A549 (cell line): ENCODE results near the gene MRPL17. TPM values are rescaled to one million over a fixed set of nuclear protein-coding genes. Genes with fewer than 3 reads are reported as not detected.

Experiments
- ATAC-seq, 2 experiments: fragments of 200-7000 bp in 1 of 2; fragments of >200 bp in 1 of 2; cut with Nextera tagmentation in 1 of 2; cut with Tn5 transposase in 1 of 2; 3 replicates each; pipeline versions ENCODE4 v1.8.0 to v1.9.1; 2018 to 2020; ENCODE audit warnings: mild to moderate bottlenecking in 1 of 2, moderate library complexity in 1 of 2
- CTCF ChIA-PET: fragments of 300-600 bp; sonication (Branson Sonifier 250); formaldehyde crosslinking; extraction: SDS; loops from one replicate; lab custom pipeline; 2021; ENCODE audit warnings: antibody characterized with exemption, inconsistent platforms; lab: Yijun Ruan, JAX
- POLR2A ChIA-PET: fragments of 350-600 bp; formaldehyde crosslinking; extraction: SDS; loops from one replicate; lab custom pipeline; 2021; ENCODE audit warnings: antibody characterized with exemption, inconsistent platforms; lab: Yijun Ruan, JAX
- DNase-seq, 2 experiments: peaks; one replicate each; pipeline versions ENCODE4 v3.0.0 to v3.0.0-alpha.2; 2011 to 2016; ENCODE audit warnings: low read depth in 1 of 2, low spot score in 1 of 2
- FAIRE-seq: peaks from 2 replicates; lab custom pipeline; 2011; peaks lifted over from hg19 to GRCh38; lab: Jason Lieb, UNC
- H3K27ac ChIP-seq, 2 experiments: fragments of >200 bp; sonication (Bioruptor Twin); formaldehyde crosslinking; 3 replicates each; pipeline ENCODE4 v1.5.1; 2016 to 2017
- H3K4me1 ChIP-seq: fragments of >200 bp; sonication (Bioruptor Twin); formaldehyde crosslinking; 3 replicates; pipeline ENCODE4 v1.6.1; 2016
- H3K4me2 ChIP-seq: fragments of >200 bp; sonication (Bioruptor Twin); formaldehyde crosslinking; 3 replicates; pipeline ENCODE4 v1.6.1; 2016
- H3K4me3 ChIP-seq: fragments of >200 bp; sonication (Bioruptor Twin); formaldehyde crosslinking; 3 replicates; pipeline ENCODE4 v1.5.1; 2016
- H3K9me3 ChIP-seq: fragments of >200 bp; sonication (Bioruptor Twin); formaldehyde crosslinking; 3 replicates; pipeline ENCODE4 v1.6.1; 2016
- BCL3 ChIP-seq: fragments of >200 bp; sonication (Bioruptor Twin); formaldehyde crosslinking; IDR thresholded peaks from 3 replicates; pipeline ENCODE4 v1.6.1; 2016
- CEBPB ChIP-seq, 2 experiments: fragments of >200 bp in 1 of 2; sonication (Bioruptor Twin) in 1 of 2; formaldehyde crosslinking in 1 of 2; IDR thresholded peaks; 2 replicates each; pipeline ENCODE4 v1.6.1; 2012 to 2016
- CHD4 ChIP-seq: fragments of 200-600 bp; sonication (generic); IDR thresholded peaks from 2 replicates; pipeline ENCODE4 v1.6.1; 2016; ENCODE audit warnings: antibody characterized with exemption, mild to moderate bottlenecking, borderline replicate concordance
- E2F6 ChIP-seq: IDR thresholded peaks from 2 replicates; pipeline ENCODE4 v1.6.1; 2012; ENCODE audit warnings: low read depth, borderline replicate concordance
- EHF ChIP-seq: fragments of 250-450 bp; sonication (Bioruptor Pico); IDR thresholded peaks from 2 replicates; pipeline ENCODE4 v1.5.0; 2020; ENCODE audit warnings: mild to moderate bottlenecking
- EP300 ChIP-seq, 2 experiments: fragments of >200 bp; sonication (Bioruptor Twin); formaldehyde crosslinking; IDR thresholded peaks; 2 replicates in 1 of 2; 3 replicates in 1 of 2; pipeline ENCODE4 v1.6.1; 2016 to 2017
- ESRRA ChIP-seq: fragments of 150-350 bp; IDR thresholded peaks from 2 replicates; pipeline ENCODE4 v1.6.1; 2014; ENCODE audit warnings: mild to moderate bottlenecking, low read length, borderline replicate concordance
- HOXA7 ChIP-seq: fragments of 250-450 bp; sonication (Bioruptor Pico); IDR thresholded peaks from 2 replicates; pipeline ENCODE4 v1.5.0; 2020; ENCODE audit warnings: mild to moderate bottlenecking, moderate library complexity
- HOXB13 ChIP-seq: fragments of 250-450 bp; sonication (Bioruptor Pico); IDR thresholded peaks from 2 replicates; pipeline ENCODE4 v1.5.0; 2020; ENCODE audit warnings: low read depth, mild to moderate bottlenecking, moderate library complexity
- JUN ChIP-seq, 2 experiments: fragments of >200 bp; sonication (Bioruptor Twin); formaldehyde crosslinking; IDR thresholded peaks; 2 replicates in 1 of 2; 3 replicates in 1 of 2; pipeline ENCODE4 v1.6.1; 2016 to 2017
- JUNB ChIP-seq: fragments of >200 bp; sonication (Bioruptor Twin); formaldehyde crosslinking; IDR thresholded peaks from 2 replicates; pipeline ENCODE4 v1.6.1; 2016
- MAFK ChIP-seq: fragments of 450-650 bp; IDR thresholded peaks from 2 replicates; pipeline ENCODE4 v1.6.1; 2014; ENCODE audit not compliant: partially characterized antibody
- POLR2A ChIP-seq: IDR thresholded peaks from 2 replicates; pipeline ENCODE4 v1.6.1; 2012; ENCODE audit warnings: mild to moderate bottlenecking, low read length
- RAD21 ChIP-seq, 2 experiments: fragments of >200 bp in 1 of 2; sonication (Bioruptor Twin) in 1 of 2; formaldehyde crosslinking in 1 of 2; IDR thresholded peaks in 1 of 2; conservative IDR thresholded peaks in 1 of 2; 2 replicates in 1 of 2; 3 replicates in 1 of 2; pipeline ENCODE4 v1.6.1; 2012 to 2018; ENCODE audit warnings: inconsistent platforms in 1 of 2
- REST ChIP-seq: fragments of 200-600 bp; sonication (generic); IDR thresholded peaks from 2 replicates; pipeline ENCODE4 v1.6.1; 2016; ENCODE audit warnings: antibody characterized with exemption, mild to moderate bottlenecking, moderate library complexity
- RNF2 ChIP-seq: fragments of 200-600 bp; sonication (generic); IDR thresholded peaks from 2 replicates; pipeline ENCODE4 v1.6.1; 2016; ENCODE audit warnings: low read depth, mild to moderate bottlenecking, antibody characterized with exemption, moderate library complexity, borderline replicate concordance
- SMC3 ChIP-seq: fragments of >200 bp; sonication (Bioruptor Twin); formaldehyde crosslinking; IDR thresholded peaks from 3 replicates; pipeline ENCODE4 v1.6.1; 2018; ENCODE audit warnings: inconsistent platforms
- ZC3H11A ChIP-seq: fragments of 450-650 bp; IDR thresholded peaks from 2 replicates; pipeline ENCODE4 v1.6.1; 2014; ENCODE audit warnings: antibody characterized with exemption, mild to moderate bottlenecking
- WGBS: methylation state at CpG from one replicate; pipeline ENCODE4 v1.1.6; 2017; ENCODE audit errors: missing lambda C conversion rate; 5-methylcytosine and 5-hydroxymethylcytosine counted together
- polyA plus RNA-seq, 4 experiments: library from polyadenylated mRNA; depleted of rRNA in 3 of 4; stranded (reverse); fragments of >200 nt; fragmentation: RNase III in 1 of 4; extraction: RNeasy Plus Mini Kit Qiagen cat#74134 plus additional on column Dnase treatment in 1 of 4; gene quantifications; 2 replicates in 3 of 4; 3 replicates in 1 of 4; pipeline ENCODE4 v1.2.3, GENCODE V29; 2011 to 2017
- TF ChIP-seq, protein P1 (sequence below): IDR thresholded peaks from 2 replicates; pipeline ENCODE4 v1.6.1; 2012

The MRPL17 gene
- polyA plus RNA-seq, 2 of the 4 experiments (the other 2 are of a cell fraction), result 96.8 to 128 TPM

DNA sequence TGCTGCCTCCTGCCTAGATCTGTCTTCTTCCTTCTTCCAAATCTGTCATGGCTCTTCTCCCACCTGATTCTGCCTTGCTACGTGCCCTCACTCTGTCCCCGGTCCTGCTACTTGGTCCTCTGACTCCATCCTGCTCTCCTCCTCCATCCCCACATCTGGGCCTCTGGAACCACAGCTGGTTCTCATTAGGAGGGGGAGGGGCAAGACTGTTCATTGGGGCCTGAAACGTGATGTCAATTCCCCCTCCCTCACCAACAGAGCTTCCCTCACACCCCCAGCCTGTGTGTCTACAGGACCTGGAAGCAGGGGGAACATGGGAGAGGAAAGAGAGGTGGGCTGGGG is 36.6 kb downstream of the MRPL17 start (continued):
- TF ChIP-seq E2F6, result no peak

DNA sequence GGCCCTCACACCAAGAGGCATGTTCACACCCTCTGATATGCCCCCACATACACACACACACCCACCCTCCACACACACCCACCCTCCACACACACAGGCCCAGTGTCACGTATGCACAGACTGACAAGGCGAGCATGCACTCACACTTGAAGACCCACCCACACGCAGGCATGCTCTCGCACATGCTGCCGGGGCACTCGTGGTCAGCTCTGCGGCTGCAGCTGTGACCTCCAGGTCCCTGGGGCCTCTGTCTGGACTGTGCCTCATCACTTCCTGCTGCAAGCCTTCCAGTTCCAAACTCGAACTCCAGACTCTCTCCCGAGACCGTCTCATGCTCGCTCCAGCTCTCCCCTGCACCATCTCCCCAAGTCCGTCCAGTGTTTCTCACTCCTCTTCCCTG is 37.1 kb downstream of the MRPL17 start:
- no peak for FAIRE-seq
- TF ChIP-seq, protein P1, sequence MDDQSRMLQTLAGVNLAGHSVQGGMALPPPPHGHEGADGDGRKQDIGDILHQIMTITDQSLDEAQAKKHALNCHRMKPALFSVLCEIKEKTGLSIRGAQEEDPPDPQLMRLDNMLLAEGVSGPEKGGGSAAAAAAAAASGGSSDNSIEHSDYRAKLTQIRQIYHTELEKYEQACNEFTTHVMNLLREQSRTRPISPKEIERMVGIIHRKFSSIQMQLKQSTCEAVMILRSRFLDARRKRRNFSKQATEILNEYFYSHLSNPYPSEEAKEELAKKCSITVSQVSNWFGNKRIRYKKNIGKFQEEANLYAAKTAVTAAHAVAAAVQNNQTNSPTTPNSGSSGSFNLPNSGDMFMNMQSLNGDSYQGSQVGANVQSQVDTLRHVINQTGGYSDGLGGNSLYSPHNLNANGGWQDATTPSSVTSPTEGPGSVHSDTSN, result no peak
- TF ChIP-seq SMC3 (no peak), REST (no peak), MAFK (no peak), E2F6 (no peak)
- no peak overlapping the region for H3K27ac ChIP-seq
- no peaks in the 10 kb centered on the region for H3K4me1 ChIP-seq
- POLR2A ChIA-PET, result no interaction called here
- no peaks in the 10 kb centered on the region for H3K9me3 ChIP-seq
- CTCF ChIA-PET, result no interaction called here
- ATAC-seq, result no peak
- DNase-seq, result no peak
- no peak overlapping the region for H3K4me3 ChIP-seq
- WGBS, result 66% methylated on average over 10 of the region's 12 CpGs
- H3K4me2 ChIP-seq, result no peak overlapping the region

DNA sequence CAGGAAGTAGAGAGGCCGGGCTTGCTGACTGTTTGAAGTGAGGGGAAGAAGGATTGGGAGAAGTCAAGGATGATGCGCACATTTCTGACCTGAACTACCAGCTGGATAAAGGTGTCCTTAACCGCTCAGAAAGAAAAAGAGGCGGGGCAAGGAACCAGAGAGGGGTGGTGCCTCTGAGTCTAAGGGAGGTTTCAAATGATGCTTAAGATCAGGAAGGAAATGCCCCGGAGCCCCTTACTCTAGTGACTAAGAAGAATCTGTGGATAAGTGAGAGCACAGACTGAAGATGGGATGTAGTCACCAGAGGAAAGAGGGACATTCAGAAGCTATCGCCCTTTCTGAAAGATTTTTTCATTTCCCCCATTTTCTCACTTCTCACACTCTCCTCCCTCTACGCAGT is 40.2 kb downstream of the MRPL17 start:
- Histone ChIP-seq H3K4me1 (no peaks in the 10 kb centered on the region), H3K9me3 (no peaks in the 10 kb centered on the region), H3K4me2 (no peak overlapping the region), H3K4me3 (no peak overlapping the region), H3K27ac (no peak overlapping the region)
- TF ChIP-seq, protein P1, result no peak
- TF ChIP-seq HOXA7 (CRISPR knock-in tag), result no peak
- TF ChIP-seq EHF (CRISPR knock-in tag), result no peak
- TF ChIP-seq EP300 (IDR thresholded peaks at IDR 0.05), result no peak
- TF ChIP-seq JUNB, result no peak
- TF ChIP-seq E2F6, result no peak
- TF ChIP-seq ZC3H11A, result no peak
- no peak for TF ChIP-seq ESRRA
- TF ChIP-seq JUN (IDR thresholded peaks at IDR 0.05), result no peak
- TF ChIP-seq POLR2A, result no peak
- no peak for TF ChIP-seq RAD21 (conservative IDR thresholded peaks at IDR 0.05 in 1 of 2, IDR thresholded peaks at IDR 0.05 in 1 of 2)
- TF ChIP-seq SMC3, result no peak
- no peak for TF ChIP-seq BCL3
- TF ChIP-seq CHD4, result no peak
- no peak for TF ChIP-seq CEBPB (IDR thresholded peaks at IDR 0.05)
- no peak for TF ChIP-seq HOXB13 (CRISPR knock-in tag)
- TF ChIP-seq RNF2, result no peak
- FAIRE-seq (no peak), DNase-seq (no peak), ATAC-seq (no peak)
- WGBS, result 43% methylated on average over 7 of the region's 7 CpGs
- CTCF ChIA-PET, result interaction anchor here (1.0 to 1.7 kb wide), 2 partner anchors 11 to 40 kb away, joined by 3 to 4 read pairs; partner anchors contain the start of gene MRPL17
- POLR2A ChIA-PET, result no interaction called here
